ENCODE data around the gene OR1Q1. TPM values are rescaled to one million over a fixed set of nuclear protein-coding genes. Genes with fewer than 3 reads are reported as not detected.
"Not testable (repeated sequence)": the region's sequence is repeated elsewhere in the genome, so short reads cannot be mapped to it uniquely, and the experiment has no call there.

Gene OR1Q1
- polyA plus RNA-seq, 1 donor from 2014 or later: not detected

- Histone ChIP-seq H3K27ac (ENCODE audit: low read length) (no peak overlapping the region), H4K20me1 (ENCODE audit: insufficient read depth) (no peaks in the 10 kb centered on the region), H3K9me2 (ENCODE audit: insufficient read depth, low read length) (no peaks in the 10 kb centered on the region), H2AFZ (ENCODE audit: low read depth, low read length) (no peak overlapping the region), H3K4me2 (ENCODE audit: low read length) (no peak overlapping the region), H3K79me2 (replicated peaks; ENCODE audit: insufficient read depth, low read length) (no peaks in the 10 kb centered on the region), H3K4me3 (ENCODE audit: low read length) (no peak overlapping the region), H3F3A (ENCODE audit: insufficient read depth, low read length, poor library complexity, severe bottlenecking) (no peaks in the 10 kb centered on the region), H3K36me3 (ENCODE audit: insufficient read depth, low read length) (no peaks in the 10 kb centered on the region), H3K9ac (ENCODE audit: low read length) (no peak overlapping the region), H3K27me3 (ENCODE audit: insufficient read depth, low read depth, low read length) (no peaks in the 10 kb centered on the region), H3K9me3 (ENCODE audit: low read length) (no peaks in the 10 kb centered on the region)
- TF ChIP-seq EZH2 (IDR thresholded peaks at IDR 0.05; ENCODE audit: borderline replicate concordance, insufficient read depth, low read length, poor library complexity, severe bottlenecking) (no peak), SMC3 (conservative IDR thresholded peaks at IDR 0.05; ENCODE audit: poor library complexity) (no peak), MXI1 (conservative IDR thresholded peaks at IDR 0.05; ENCODE audit: poor library complexity, severe bottlenecking) (no peak), POLR2AphosphoS5 (IDR thresholded peaks at IDR 0.05) (no peak), RAD21 (conservative IDR thresholded peaks at IDR 0.05) (no peak), EP300 (conservative IDR thresholded peaks at IDR 0.05; ENCODE audit: poor library complexity, severe bottlenecking) (no peak), TAF1 (IDR thresholded peaks at IDR 0.05; ENCODE audit: low read depth) (no peak)
- TF ChIP-seq, protein P1, sequence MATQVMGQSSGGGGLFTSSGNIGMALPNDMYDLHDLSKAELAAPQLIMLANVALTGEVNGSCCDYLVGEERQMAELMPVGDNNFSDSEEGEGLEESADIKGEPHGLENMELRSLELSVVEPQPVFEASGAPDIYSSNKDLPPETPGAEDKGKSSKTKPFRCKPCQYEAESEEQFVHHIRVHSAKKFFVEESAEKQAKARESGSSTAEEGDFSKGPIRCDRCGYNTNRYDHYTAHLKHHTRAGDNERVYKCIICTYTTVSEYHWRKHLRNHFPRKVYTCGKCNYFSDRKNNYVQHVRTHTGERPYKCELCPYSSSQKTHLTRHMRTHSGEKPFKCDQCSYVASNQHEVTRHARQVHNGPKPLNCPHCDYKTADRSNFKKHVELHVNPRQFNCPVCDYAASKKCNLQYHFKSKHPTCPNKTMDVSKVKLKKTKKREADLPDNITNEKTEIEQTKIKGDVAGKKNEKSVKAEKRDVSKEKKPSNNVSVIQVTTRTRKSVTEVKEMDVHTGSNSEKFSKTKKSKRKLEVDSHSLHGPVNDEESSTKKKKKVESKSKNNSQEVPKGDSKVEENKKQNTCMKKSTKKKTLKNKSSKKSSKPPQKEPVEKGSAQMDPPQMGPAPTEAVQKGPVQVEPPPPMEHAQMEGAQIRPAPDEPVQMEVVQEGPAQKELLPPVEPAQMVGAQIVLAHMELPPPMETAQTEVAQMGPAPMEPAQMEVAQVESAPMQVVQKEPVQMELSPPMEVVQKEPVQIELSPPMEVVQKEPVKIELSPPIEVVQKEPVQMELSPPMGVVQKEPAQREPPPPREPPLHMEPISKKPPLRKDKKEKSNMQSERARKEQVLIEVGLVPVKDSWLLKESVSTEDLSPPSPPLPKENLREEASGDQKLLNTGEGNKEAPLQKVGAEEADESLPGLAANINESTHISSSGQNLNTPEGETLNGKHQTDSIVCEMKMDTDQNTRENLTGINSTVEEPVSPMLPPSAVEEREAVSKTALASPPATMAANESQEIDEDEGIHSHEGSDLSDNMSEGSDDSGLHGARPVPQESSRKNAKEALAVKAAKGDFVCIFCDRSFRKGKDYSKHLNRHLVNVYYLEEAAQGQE (IDR thresholded peaks at IDR 0.05; ENCODE audit: borderline replicate concordance): no peak
- TF ChIP-seq, protein P2, sequence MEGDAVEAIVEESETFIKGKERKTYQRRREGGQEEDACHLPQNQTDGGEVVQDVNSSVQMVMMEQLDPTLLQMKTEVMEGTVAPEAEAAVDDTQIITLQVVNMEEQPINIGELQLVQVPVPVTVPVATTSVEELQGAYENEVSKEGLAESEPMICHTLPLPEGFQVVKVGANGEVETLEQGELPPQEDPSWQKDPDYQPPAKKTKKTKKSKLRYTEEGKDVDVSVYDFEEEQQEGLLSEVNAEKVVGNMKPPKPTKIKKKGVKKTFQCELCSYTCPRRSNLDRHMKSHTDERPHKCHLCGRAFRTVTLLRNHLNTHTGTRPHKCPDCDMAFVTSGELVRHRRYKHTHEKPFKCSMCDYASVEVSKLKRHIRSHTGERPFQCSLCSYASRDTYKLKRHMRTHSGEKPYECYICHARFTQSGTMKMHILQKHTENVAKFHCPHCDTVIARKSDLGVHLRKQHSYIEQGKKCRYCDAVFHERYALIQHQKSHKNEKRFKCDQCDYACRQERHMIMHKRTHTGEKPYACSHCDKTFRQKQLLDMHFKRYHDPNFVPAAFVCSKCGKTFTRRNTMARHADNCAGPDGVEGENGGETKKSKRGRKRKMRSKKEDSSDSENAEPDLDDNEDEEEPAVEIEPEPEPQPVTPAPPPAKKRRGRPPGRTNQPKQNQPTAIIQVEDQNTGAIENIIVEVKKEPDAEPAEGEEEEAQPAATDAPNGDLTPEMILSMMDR (IDR thresholded peaks at IDR 0.05; ENCODE audit: poor library complexity, severe bottlenecking): no peak
These were observed 34.2 kb upstream of the OR1Q1 start for GRCh38 chr9:122580360-122580759.

GRCh38 chr9:122583284-122583683, 31.3 kb upstream of the OR1Q1 start, which contains the start of gene OR1L8:
Gene OR1L8, minus strand, starts transcription at chr9:122583384. Its CDS starts 14,907 bp downstream, at chr9:122568477.
- not testable (repeated sequence) for H3K9me2 ChIP-seq (ENCODE audit: insufficient read depth, low read length); H3K9me3 ChIP-seq (ENCODE audit: low read length)

DNA sequence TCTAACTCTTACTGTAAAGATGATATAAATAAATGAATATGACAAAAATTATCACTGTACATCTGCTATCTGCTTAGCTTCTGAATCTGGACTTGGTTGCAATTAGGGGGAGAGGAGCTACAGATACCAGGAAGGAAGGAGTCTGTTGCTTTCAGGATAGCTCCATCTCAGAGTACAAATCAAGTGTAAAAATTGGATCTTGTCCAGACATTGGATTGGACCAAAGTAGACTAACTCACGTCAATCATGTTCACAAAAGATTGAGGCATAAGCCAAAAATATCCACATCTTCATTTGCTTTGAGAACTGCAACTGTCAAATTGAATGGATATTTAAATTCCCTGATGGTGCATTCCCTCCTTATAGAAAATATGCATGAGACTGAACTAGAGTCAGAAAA, 8.8 kb upstream of the OR1Q1 start:
- H3K4me3 ChIP-seq (ENCODE audit: low read length): no peak overlapping the region
- no peaks in the 10 kb centered on the region for H3K9me2 ChIP-seq (ENCODE audit: insufficient read depth, low read length)
- H3K79me2 ChIP-seq (replicated peaks; ENCODE audit: insufficient read depth, low read length): no peaks in the 10 kb centered on the region
- H3K9me3 ChIP-seq (ENCODE audit: low read length): no peaks in the 10 kb centered on the region
- H3K4me2 ChIP-seq (ENCODE audit: low read length): no peak overlapping the region
- no peak overlapping the region for H3K9ac ChIP-seq (ENCODE audit: low read length)
- H2AFZ ChIP-seq (ENCODE audit: low read depth, low read length): no peak overlapping the region
- TF ChIP-seq EZH2 (IDR thresholded peaks at IDR 0.05; ENCODE audit: borderline replicate concordance, insufficient read depth, low read length, poor library complexity, severe bottlenecking): no peak
- TF ChIP-seq, protein P1 (IDR thresholded peaks at IDR 0.05; ENCODE audit: borderline replicate concordance): no peak
- H3F3A ChIP-seq (ENCODE audit: insufficient read depth, low read length, poor library complexity, severe bottlenecking): no peaks in the 10 kb centered on the region
- H3K27ac ChIP-seq (ENCODE audit: low read length): no peak overlapping the region
- no peaks in the 10 kb centered on the region for H3K36me3 ChIP-seq (ENCODE audit: insufficient read depth, low read length)
- no peaks in the 10 kb centered on the region for H4K20me1 ChIP-seq (ENCODE audit: insufficient read depth)
- no peaks in the 10 kb centered on the region for H3K27me3 ChIP-seq (ENCODE audit: insufficient read depth, low read depth, low read length)

More at GRCh38 chr9:122583284-122583683, 31.3 kb upstream of the OR1Q1 start, which contains the start of gene OR1L8:
- H2AFZ ChIP-seq (ENCODE audit: low read depth, low read length); H3K9ac ChIP-seq (ENCODE audit: low read length); H4K20me1 ChIP-seq (ENCODE audit: insufficient read depth); H3K27me3 ChIP-seq (ENCODE audit: insufficient read depth, low read depth, low read length); H3K79me2 ChIP-seq (replicated peaks; ENCODE audit: insufficient read depth, low read length); H3K36me3 ChIP-seq (ENCODE audit: insufficient read depth, low read length); H3K27ac ChIP-seq (ENCODE audit: low read length); H3K4me2 ChIP-seq (ENCODE audit: low read length); H3F3A ChIP-seq (ENCODE audit: insufficient read depth, low read length, poor library complexity, severe bottlenecking); H3K4me3 ChIP-seq (ENCODE audit: low read length): not testable (repeated sequence)

Measured in neural cell (in vitro differentiated cells).